Measurements from ENCODE around the gene THOP1. TPM values are rescaled to one million over a fixed set of nuclear protein-coding genes. Genes with fewer than 3 reads are reported as not detected.
A peak's percentile ranks its signal among the peaks of the same experiment; 100 is the strongest.

Gene THOP1
- total RNA-seq, 1 experiment from 2014 or later, result 85.9 TPM

- intact Hi-C loops (cut with micrococcal nuclease; ENCODE audit: unreplicated experiment), result no loop called here
- CTCF ChIA-PET, result interaction anchor here (0.5 to 1.1 kb wide), 3 partner anchors 104 to 627 kb away, joined by 3 to 4 read pairs (median 3); no protein-coding TSS in a partner anchor
Measured at GRCh38 chr19:2782936-2783780, 2.1 kb upstream of the THOP1 start, which contains the start of gene SGTA. Gene SGTA, minus strand, starts transcription at chr19:2783273. Its CDS starts 14,205 bp downstream, at chr19:2769068.

GRCh38 chr19:2783781-2784145, 1.5 kb upstream of the THOP1 start:
- no TSS peak for BruUV-seq (replicated peaks)
- CTCF ChIA-PET, result interaction anchor here (0.5 to 1.1 kb wide), 3 partner anchors 103 to 628 kb away, joined by 3 to 4 read pairs (median 3); no protein-coding TSS in a partner anchor
- no peak for DNase-seq

More at GRCh38 chr19:2782936-2783780, 2.1 kb upstream of the THOP1 start, which contains the start of gene SGTA:
- TF ChIP-seq CTCF (IDR thresholded peaks at IDR 0.05; ENCODE audit: unreplicated experiment), result no peak
- BruUV-seq (replicated peaks), result no TSS peak
- Mint-ChIP-seq H3K4me1 (ENCODE audit: low read depth, unreplicated experiment) (peaks cover 14% of the 10 kb centered on the region), H3K9me3 (ENCODE audit: low read depth, unreplicated experiment) (no peaks in the 10 kb centered on the region), H3K4me3 (ENCODE audit: low read depth, unreplicated experiment) (peak within 1 kb of the TSS; percentile 75), H3K36me3 (ENCODE audit: insufficient read depth, unreplicated experiment) (peaks cover 47% of the 10 kb centered on the region), H3K27me3 (ENCODE audit: unreplicated experiment) (no peaks in the 10 kb centered on the region), H3K27ac (ENCODE audit: unreplicated experiment) (peak within 1 kb of the TSS; percentile 84)
- DNase-seq, result peak; percentile 93

GRCh38 chr19:2787115-2787514, 1.8 kb downstream of the THOP1 start:
- TF ChIP-seq CTCF (IDR thresholded peaks at IDR 0.05; ENCODE audit: unreplicated experiment), result no peak
- Mint-ChIP-seq H3K4me3 (ENCODE audit: low read depth, unreplicated experiment) (peak overlapping the region; percentile 71), H3K4me1 (ENCODE audit: low read depth, unreplicated experiment) (peaks cover 6% of the 10 kb centered on the region), H3K9me3 (ENCODE audit: low read depth, unreplicated experiment) (no peaks in the 10 kb centered on the region), H3K27ac (ENCODE audit: unreplicated experiment) (no peak overlapping the region), H3K36me3 (ENCODE audit: insufficient read depth, unreplicated experiment) (peaks cover 43% of the 10 kb centered on the region), H3K27me3 (ENCODE audit: unreplicated experiment) (no peaks in the 10 kb centered on the region)
- DNase-seq, result no peak
- intact Hi-C loops (cut with micrococcal nuclease; ENCODE audit: unreplicated experiment), result no loop called here
- BruUV-seq (replicated peaks), result no TSS peak
- CTCF ChIA-PET, result no interaction called here

More at GRCh38 chr19:2783781-2784145, 1.5 kb upstream of the THOP1 start:
- TF ChIP-seq CTCF (IDR thresholded peaks at IDR 0.05; ENCODE audit: unreplicated experiment), result no peak
- peaks cover 43% of the 10 kb centered on the region for H3K36me3 Mint-ChIP-seq (ENCODE audit: insufficient read depth, unreplicated experiment)
- intact Hi-C loops (cut with micrococcal nuclease; ENCODE audit: unreplicated experiment), result no loop called here
- peak overlapping the region; percentile 75 for H3K4me3 Mint-ChIP-seq (ENCODE audit: low read depth, unreplicated experiment)
- no peaks in the 10 kb centered on the region for H3K27me3 Mint-ChIP-seq (ENCODE audit: unreplicated experiment)
- peak overlapping the region; percentile 84 for H3K27ac Mint-ChIP-seq (ENCODE audit: unreplicated experiment)
- no peaks in the 10 kb centered on the region for H3K9me3 Mint-ChIP-seq (ENCODE audit: low read depth, unreplicated experiment)
- H3K4me1 Mint-ChIP-seq (ENCODE audit: low read depth, unreplicated experiment), result peaks cover 14% of the 10 kb centered on the region

GRCh38 chr19:2788237-2788636, 2.9 kb downstream of the THOP1 start:
- H3K4me3 Mint-ChIP-seq (ENCODE audit: low read depth, unreplicated experiment), result no peak overlapping the region
- TF ChIP-seq CTCF (IDR thresholded peaks at IDR 0.05; ENCODE audit: unreplicated experiment), result no peak
- no TSS peak for BruUV-seq (replicated peaks)
- no peaks in the 10 kb centered on the region for H3K27me3 Mint-ChIP-seq (ENCODE audit: unreplicated experiment)
- peaks cover 6% of the 10 kb centered on the region for H3K4me1 Mint-ChIP-seq (ENCODE audit: low read depth, unreplicated experiment)
- intact Hi-C loops (cut with micrococcal nuclease; ENCODE audit: unreplicated experiment), result no loop called here
- DNase-seq, result no peak
- no peak overlapping the region for H3K27ac Mint-ChIP-seq (ENCODE audit: unreplicated experiment)
- CTCF ChIA-PET, result no interaction called here
- H3K9me3 Mint-ChIP-seq (ENCODE audit: low read depth, unreplicated experiment), result no peaks in the 10 kb centered on the region
- peaks cover 32% of the 10 kb centered on the region for H3K36me3 Mint-ChIP-seq (ENCODE audit: insufficient read depth, unreplicated experiment)
